MCF 10A (cell line): ENCODE data around the gene SARDH. TPM values are rescaled to one million over a fixed set of nuclear protein-coding genes. Genes with fewer than 3 reads are reported as not detected.

Experiments
- BruUV-seq: library from RNA; stranded (reverse); fragments of 400-500 nt; replicated peaks from 2 replicates; lab custom pipeline; 2021; lab: Mats Ljungman, UMichigan
- CTCF ChIA-PET: fragments of 300-600 bp; sonication (Branson Sonifier 250); formaldehyde crosslinking; extraction: SDS; loops from one replicate; lab custom pipeline; 2021; ENCODE audit warnings: antibody characterized with exemption, inconsistent platforms; lab: Yijun Ruan, JAX
- POLR2A ChIA-PET: fragments of 300-600, 350-650 bp; sonication (Branson Sonifier 250); formaldehyde crosslinking; extraction: SDS; loops from one replicate; lab custom pipeline; 2020; ENCODE audit warnings: antibody characterized with exemption, inconsistent platforms; lab: Yijun Ruan, JAX
- DNase-seq: peaks from one replicate; pipeline ENCODE4 v3.0.0-alpha.2; 2018; ENCODE audit not compliant: unreplicated experiment
- H3K27ac Mint-ChIP-seq: one replicate; pipeline ENCODE4 v1.8.0; 2022; ENCODE audit warnings: mild to moderate bottlenecking, low read depth, mixed read lengths; ENCODE audit not compliant: unreplicated experiment
- H3K27me3 Mint-ChIP-seq: one replicate; pipeline ENCODE4 v1.8.0; 2022; ENCODE audit warnings: mixed read lengths; ENCODE audit not compliant: insufficient read depth, unreplicated experiment
- H3K36me3 Mint-ChIP-seq: one replicate; pipeline ENCODE4 v1.8.0; 2022; ENCODE audit warnings: mild to moderate bottlenecking, moderate library complexity, mixed read lengths; ENCODE audit not compliant: insufficient read depth, unreplicated experiment
- H3K4me1 Mint-ChIP-seq: one replicate; pipeline ENCODE4 v1.8.0; 2022; ENCODE audit warnings: mixed read lengths; ENCODE audit not compliant: insufficient read depth, unreplicated experiment
- H3K4me3 Mint-ChIP-seq: one replicate; pipeline ENCODE4 v1.8.0; 2022; ENCODE audit warnings: mild to moderate bottlenecking, moderate library complexity, mixed read lengths; ENCODE audit not compliant: unreplicated experiment
- H3K9me3 Mint-ChIP-seq: one replicate; pipeline ENCODE4 v1.8.0; 2022; ENCODE audit warnings: mixed read lengths; ENCODE audit not compliant: unreplicated experiment
- intact Hi-C: fragments of 100-400 bp; cut with micrococcal nuclease; formaldehyde crosslinking; loops from 2 replicates; pipeline ENCODE4 v1.14.1; 2022
- total RNA-seq: library from RNA; stranded (reverse); gene quantifications from 2 replicates; pipeline ENCODE4 v1.2.3, GENCODE V29; 2022
- TF ChIP-seq, protein P1 (sequence below): fragments of 200-600 bp; IDR thresholded peaks from one replicate; pipeline ENCODE4 v1.8.0; 2022; ENCODE audit warnings: antibody characterized with exemption, mild to moderate bottlenecking; ENCODE audit not compliant: unreplicated experiment

SARDH gene
- total RNA-seq, 1 experiment from 2014 or later = not detected

DNA sequence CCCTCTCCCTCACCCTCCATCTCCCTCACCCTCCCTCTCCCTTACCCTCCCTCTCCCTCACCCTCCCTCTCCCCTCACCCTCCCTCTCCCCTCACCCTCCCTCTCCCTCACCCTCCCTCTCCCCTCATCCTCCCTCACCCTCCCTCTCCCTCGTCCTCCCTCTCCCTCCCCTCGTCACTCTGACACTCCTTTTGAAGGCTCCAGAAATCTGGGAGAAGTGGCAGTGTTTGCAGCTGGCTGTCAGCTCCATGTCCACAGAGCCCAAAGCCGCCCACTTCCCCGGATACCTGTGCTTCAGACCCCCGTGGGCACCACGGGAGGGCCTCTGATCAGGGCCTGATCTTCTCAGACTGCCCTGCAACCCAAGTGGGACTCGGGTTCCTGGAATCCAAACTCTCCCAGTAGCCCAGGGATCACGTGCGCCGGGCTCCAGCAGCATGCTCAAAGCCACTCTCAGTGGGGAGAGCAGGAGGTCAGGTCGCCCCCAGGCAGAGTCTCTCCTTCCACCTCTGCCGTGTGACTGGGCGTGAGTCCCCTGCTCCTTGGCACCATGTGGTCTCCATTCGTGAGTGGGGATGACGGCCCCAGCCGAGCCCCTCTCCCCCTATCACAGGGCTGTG lies 68.9 kb downstream of the SARDH start:
- TF ChIP-seq, protein P1, sequence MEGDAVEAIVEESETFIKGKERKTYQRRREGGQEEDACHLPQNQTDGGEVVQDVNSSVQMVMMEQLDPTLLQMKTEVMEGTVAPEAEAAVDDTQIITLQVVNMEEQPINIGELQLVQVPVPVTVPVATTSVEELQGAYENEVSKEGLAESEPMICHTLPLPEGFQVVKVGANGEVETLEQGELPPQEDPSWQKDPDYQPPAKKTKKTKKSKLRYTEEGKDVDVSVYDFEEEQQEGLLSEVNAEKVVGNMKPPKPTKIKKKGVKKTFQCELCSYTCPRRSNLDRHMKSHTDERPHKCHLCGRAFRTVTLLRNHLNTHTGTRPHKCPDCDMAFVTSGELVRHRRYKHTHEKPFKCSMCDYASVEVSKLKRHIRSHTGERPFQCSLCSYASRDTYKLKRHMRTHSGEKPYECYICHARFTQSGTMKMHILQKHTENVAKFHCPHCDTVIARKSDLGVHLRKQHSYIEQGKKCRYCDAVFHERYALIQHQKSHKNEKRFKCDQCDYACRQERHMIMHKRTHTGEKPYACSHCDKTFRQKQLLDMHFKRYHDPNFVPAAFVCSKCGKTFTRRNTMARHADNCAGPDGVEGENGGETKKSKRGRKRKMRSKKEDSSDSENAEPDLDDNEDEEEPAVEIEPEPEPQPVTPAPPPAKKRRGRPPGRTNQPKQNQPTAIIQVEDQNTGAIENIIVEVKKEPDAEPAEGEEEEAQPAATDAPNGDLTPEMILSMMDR = no peak
- H3K9me3 Mint-ChIP-seq = no peaks in the 10 kb centered on the region
- ChIA-PET POLR2A (no interaction called here), CTCF (no interaction called here)
- H3K36me3 Mint-ChIP-seq = no peaks in the 10 kb centered on the region
- H3K27me3 Mint-ChIP-seq = peaks cover 19% of the 10 kb centered on the region
- BruUV-seq = no TSS peak
- no peak for DNase-seq
- H3K4me3 Mint-ChIP-seq = no peak overlapping the region
- no peak overlapping the region for H3K27ac Mint-ChIP-seq
- intact Hi-C loops = no loop called here
- no peaks in the 10 kb centered on the region for H3K4me1 Mint-ChIP-seq

DNA sequence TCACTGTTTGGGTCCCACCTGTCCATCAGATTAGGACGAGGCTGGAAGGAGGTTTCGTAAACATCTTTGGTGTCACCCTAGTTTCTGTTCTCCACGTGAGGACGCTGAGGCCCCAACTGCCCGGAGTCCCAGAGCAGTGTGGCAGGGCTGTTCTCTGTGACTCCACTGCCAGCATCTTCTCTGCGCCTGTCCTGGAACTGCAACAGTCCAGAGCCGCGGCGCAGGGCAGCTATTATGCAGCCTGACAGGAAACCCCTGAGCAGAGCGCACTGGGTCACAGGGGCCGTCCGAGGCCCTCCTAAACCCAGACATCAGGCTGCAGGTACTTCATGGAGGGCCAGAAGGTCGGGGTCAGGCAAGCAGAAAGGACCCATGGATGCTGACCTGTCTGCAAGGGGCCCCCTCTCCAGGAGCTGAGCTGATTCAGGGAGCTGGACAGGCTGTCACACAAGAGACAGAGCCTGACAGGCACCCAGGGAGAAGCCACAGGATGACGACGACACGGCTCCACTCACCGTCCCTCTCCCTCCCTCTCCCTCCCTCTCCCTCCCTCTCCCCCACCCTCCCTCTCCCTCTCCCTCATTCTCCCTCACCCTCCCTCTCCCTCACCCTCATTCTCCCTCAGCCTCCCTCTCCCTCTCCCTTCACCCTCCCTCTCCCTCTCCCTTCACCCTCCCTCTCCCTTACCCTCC lies 70.2 kb downstream of the SARDH start:
- no peaks in the 10 kb centered on the region for H3K4me1 Mint-ChIP-seq
- no peak overlapping the region for H3K27ac Mint-ChIP-seq
- DNase-seq = no peak
- H3K4me3 Mint-ChIP-seq = no peak overlapping the region
- H3K27me3 Mint-ChIP-seq = peaks cover 13% of the 10 kb centered on the region
- CTCF ChIA-PET = no interaction called here
- H3K9me3 Mint-ChIP-seq = no peaks in the 10 kb centered on the region
- POLR2A ChIA-PET = no interaction called here
- no TSS peak for BruUV-seq
- intact Hi-C loops = no loop called here
- TF ChIP-seq, protein P1 = no peak
- H3K36me3 Mint-ChIP-seq = no peaks in the 10 kb centered on the region

DNA sequence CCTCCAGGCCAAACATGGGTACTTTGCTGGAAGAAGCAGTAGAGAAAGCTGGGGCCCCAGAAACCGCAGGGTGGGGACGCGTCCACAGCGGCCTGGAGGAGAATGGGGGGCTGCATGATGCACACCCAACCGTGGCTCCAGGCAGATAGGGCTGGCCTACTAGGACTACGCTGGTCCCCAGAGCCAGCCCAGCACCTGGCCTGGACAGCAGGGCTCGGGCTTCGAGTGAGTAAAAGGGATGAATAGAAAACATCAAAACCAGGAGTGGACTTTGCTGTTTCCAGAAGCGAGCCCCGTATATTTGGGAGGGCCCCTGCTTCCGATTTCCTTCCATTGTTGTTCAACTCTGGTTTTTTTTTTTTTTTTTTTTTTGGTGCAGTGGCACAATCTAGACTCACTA lies 71.3 kb downstream of the SARDH start:
- CTCF ChIA-PET = no interaction called here
- no TSS peak for BruUV-seq
- Mint-ChIP-seq H3K27me3 (peaks cover 15% of the 10 kb centered on the region), H3K9me3 (no peaks in the 10 kb centered on the region), H3K36me3 (no peaks in the 10 kb centered on the region), H3K4me1 (no peaks in the 10 kb centered on the region), H3K27ac (no peak overlapping the region), H3K4me3 (no peak overlapping the region)
- intact Hi-C loops = no loop called here
- POLR2A ChIA-PET = no interaction called here
- TF ChIP-seq, protein P1 = no peak
- DNase-seq = no peak

DNA sequence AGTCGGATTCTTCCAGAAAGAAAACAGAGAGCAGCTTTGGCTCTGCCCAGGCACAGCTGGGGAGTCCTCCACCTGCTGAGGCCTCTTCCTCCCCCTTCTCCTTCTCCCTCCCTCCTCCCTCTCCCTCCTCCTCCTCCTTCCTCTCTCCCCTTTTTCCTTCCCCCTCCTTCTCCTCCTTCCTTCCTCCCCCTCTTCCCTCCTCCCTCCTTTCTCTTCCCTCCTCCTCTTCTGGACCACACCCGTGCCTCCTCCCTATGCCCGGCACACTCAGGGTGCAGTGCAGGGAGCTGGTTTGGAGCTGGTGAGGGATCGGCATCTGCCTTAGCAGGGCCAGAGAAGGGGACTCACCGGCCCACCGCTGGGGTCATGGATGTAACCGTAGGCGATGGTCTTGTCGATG lies 71.8 kb downstream of the SARDH start:
- CTCF ChIA-PET = interaction anchor here (0.5 to 0.6 kb wide), 2 partner anchors 24 to 336 kb away, joined by 3 to 5 read pairs; no protein-coding TSS in a partner anchor
- H3K4me3 Mint-ChIP-seq = no peak overlapping the region
- no peaks in the 10 kb centered on the region for H3K36me3 Mint-ChIP-seq
- H3K9me3 Mint-ChIP-seq = no peaks in the 10 kb centered on the region
- intact Hi-C loops = no loop called here
- no peak overlapping the region for H3K27ac Mint-ChIP-seq
- POLR2A ChIA-PET = no interaction called here
- peaks cover 19% of the 10 kb centered on the region for H3K27me3 Mint-ChIP-seq
- TF ChIP-seq, protein P1 = no peak
- DNase-seq = no peak
- no TSS peak for BruUV-seq
- H3K4me1 Mint-ChIP-seq = no peaks in the 10 kb centered on the region
